ENCODE results near the gene JUN.

JUN gene

DNA sequence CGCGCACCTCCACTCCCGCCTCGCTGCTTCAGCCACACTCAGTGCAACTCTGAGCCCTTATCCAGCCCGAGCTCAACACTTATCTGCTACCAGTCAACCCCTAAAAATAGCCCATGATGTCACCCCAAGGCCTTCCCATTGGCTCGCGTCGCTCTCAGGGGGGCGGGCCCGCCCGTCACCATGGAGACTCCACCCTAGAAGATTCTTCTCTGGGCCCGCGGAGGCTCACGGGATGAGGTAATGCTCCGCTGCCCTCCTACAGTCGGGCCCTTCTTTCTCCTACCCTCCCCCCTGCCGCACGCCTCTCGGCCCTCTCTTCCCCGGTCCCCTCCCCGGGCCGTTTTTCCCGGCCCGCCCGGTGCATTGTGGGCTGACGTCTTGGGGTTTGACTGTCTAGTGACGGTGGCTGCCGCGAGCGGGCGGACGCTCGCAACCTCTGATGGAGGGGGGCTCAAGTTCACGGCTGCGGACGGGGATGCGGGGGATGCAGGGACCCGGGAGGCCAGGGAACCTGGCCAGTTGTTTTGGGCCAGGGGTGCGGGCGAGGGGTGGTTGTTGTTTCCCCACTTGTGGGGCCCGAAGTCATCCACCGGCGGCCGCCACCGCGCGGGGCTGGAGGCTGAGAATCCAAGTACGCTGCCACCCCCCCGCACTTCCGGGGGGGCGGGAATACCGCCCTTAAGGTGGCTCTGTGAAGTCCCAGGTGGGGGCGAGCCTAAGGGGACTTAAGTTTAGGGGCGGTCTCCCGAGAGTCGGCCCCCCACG, at the start of gene JUN:
Gene JUN, minus strand, starts transcription at position 55 of the 765 bp plus-strand sequence. CDS start 977 bp downstream, outside the sequence.
- peak within 1 kb of the TSS; percentile 97 to 100 for H3K27ac ChIP-seq (ENCODE audit: low read depth in 2 of 2, low read length in 2 of 2)
- peak within 1 kb of the TSS; percentile 93 to 95 for H3K4me3 ChIP-seq (ENCODE audit: low read length in 2 of 2)
- peak within 1 kb of the TSS; percentile 99 to 100 for H3K9ac ChIP-seq (ENCODE audit: low read depth in 1 of 2, low read length in 2 of 2)
- H3K27me3 ChIP-seq (ENCODE audit: control insufficient read depth in 2 of 2, insufficient read depth in 2 of 2, low read length in 2 of 2): no peaks in the 10 kb centered on the region
- H3K4me1 ChIP-seq (ENCODE audit: control insufficient read depth in 2 of 2, insufficient read depth in 2 of 2, low read length in 2 of 2): peaks cover 18 to 19% of the 10 kb centered on the region in 2 donors
- H3K36me3 ChIP-seq (ENCODE audit: control insufficient read depth in 2 of 2, insufficient read depth in 2 of 2, low read length in 2 of 2): peaks cover 2 to 13% of the 10 kb centered on the region in 2 donors
- H3K9me3 ChIP-seq (ENCODE audit: control insufficient read depth in 2 of 2, low read length in 2 of 2): no peaks in the 10 kb centered on the region

DNA sequence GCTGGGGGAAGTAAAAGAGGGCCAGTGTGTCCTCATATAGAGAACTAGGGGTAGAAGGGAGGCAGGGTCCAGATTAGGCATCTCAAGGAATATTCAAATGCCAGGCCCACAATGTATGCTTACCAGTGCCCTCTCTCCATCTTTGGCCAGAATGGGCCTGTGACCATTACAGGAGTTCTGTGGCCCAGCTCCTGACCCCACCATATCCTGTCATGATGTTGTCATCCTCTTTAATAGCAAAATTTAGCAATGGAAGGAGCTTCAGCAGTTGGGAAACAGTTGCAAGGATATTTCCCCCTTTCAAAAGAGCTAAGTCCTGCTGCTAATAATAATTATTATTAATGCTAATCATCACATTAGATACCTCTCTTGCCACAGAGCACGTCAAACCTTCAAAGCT, 49.3 kb upstream of the JUN start:
- Histone ChIP-seq H3K9ac (ENCODE audit: low read depth in 1 of 2, low read length in 2 of 2) (no peak overlapping the region), H3K4me1 (ENCODE audit: control insufficient read depth in 2 of 2, insufficient read depth in 2 of 2, low read length in 2 of 2) (no peaks in the 10 kb centered on the region)

DNA sequence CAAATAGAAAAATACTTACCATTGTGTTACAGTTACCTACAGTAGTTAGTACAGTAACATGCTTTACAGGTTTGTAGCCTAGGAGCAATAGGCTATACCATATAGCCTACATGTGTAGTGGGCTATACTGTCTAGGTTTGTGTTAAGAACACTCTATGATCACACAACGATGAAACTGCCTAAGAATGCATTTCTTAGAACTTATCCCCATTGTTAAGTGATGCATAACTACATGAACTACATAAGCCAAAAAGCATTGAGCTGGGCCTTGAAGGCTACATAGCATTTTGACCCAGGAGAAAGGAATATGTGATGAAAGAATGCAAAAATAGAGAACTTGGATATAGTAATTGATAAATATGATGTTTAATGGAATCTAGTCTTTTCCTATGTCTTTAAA, 46.4 kb upstream of the JUN start:
- Histone ChIP-seq H3K9ac (ENCODE audit: low read depth in 1 of 2, low read length in 2 of 2) (no peak overlapping the region), H3K4me3 (ENCODE audit: low read length in 2 of 2) (no peak overlapping the region), H3K27ac (ENCODE audit: low read depth in 2 of 2, low read length in 2 of 2) (no peak overlapping the region), H3K4me1 (ENCODE audit: control insufficient read depth in 2 of 2, insufficient read depth in 2 of 2, low read length in 2 of 2) (peaks cover 0 to 4% of the 10 kb centered on the region in 2 donors), H3K9me3 (ENCODE audit: control insufficient read depth in 2 of 2, low read length in 2 of 2) (no peaks in the 10 kb centered on the region), H3K27me3 (ENCODE audit: control insufficient read depth in 2 of 2, insufficient read depth in 2 of 2, low read length in 2 of 2) (no peaks in the 10 kb centered on the region), H3K36me3 (ENCODE audit: control insufficient read depth in 2 of 2, insufficient read depth in 2 of 2, low read length in 2 of 2) (no peaks in the 10 kb centered on the region)

More for the DNA sequence above, 49.3 kb upstream of the JUN start:
- H3K9me3 ChIP-seq (ENCODE audit: control insufficient read depth in 2 of 2, low read length in 2 of 2): no peaks in the 10 kb centered on the region
- no peak overlapping the region for H3K4me3 ChIP-seq (ENCODE audit: low read length in 2 of 2)
- H3K27ac ChIP-seq (ENCODE audit: low read depth in 2 of 2, low read length in 2 of 2): no peak overlapping the region
- H3K36me3 ChIP-seq (ENCODE audit: control insufficient read depth in 2 of 2, insufficient read depth in 2 of 2, low read length in 2 of 2): no peaks in the 10 kb centered on the region
- H3K27me3 ChIP-seq (ENCODE audit: control insufficient read depth in 2 of 2, insufficient read depth in 2 of 2, low read length in 2 of 2): no peaks in the 10 kb centered on the region

DNA sequence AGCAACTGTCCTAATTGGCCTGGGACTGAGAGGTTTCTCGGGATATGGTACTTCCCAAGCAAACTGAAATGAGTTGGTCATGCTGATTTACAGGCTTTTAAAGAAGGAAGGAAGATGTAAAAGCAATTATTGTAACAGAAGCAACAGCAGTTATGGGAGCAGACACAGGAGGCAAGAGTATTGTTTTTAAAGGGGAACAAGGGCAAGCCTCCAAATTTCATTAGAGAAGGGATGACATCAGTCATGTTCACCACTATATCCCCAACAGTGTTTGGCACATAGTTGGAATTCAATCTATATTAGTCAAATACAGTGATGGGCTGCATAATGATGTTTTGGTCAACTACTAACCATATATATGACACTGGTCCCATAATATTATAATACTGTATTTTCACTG, 46.0 kb upstream of the JUN start:
- no peak overlapping the region for H3K9ac ChIP-seq (ENCODE audit: low read depth in 1 of 2, low read length in 2 of 2)
- peaks cover 0 to 7% of the 10 kb centered on the region in 2 donors for H3K4me1 ChIP-seq (ENCODE audit: control insufficient read depth in 2 of 2, insufficient read depth in 2 of 2, low read length in 2 of 2)
- H3K27ac ChIP-seq (ENCODE audit: low read depth in 2 of 2, low read length in 2 of 2): no peak overlapping the region
- no peaks in the 10 kb centered on the region for H3K36me3 ChIP-seq (ENCODE audit: control insufficient read depth in 2 of 2, insufficient read depth in 2 of 2, low read length in 2 of 2)
- H3K27me3 ChIP-seq (ENCODE audit: control insufficient read depth in 2 of 2, insufficient read depth in 2 of 2, low read length in 2 of 2): no peaks in the 10 kb centered on the region
- no peak overlapping the region for H3K4me3 ChIP-seq (ENCODE audit: low read length in 2 of 2)
- no peaks in the 10 kb centered on the region for H3K9me3 ChIP-seq (ENCODE audit: control insufficient read depth in 2 of 2, low read length in 2 of 2)

DNA sequence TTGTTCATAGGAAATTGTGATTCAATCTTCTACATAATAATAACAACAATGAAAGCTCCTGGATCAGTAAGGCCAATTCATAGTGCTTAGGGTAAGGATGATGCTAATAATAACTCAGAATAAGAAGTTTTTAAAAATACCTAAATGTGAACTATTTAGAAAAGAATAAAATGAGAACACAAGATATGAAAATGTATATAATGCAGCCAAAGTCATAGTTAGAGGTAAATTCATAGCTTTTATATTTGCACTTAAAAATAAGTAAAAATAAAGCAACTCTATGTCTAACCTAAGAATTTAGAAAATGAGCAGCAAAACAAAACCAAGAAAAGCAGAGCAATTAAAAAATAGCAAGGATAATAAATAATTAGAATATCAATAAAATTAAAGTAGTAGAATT, 43.5 kb upstream of the JUN start:
- H3K36me3 ChIP-seq (ENCODE audit: control insufficient read depth in 2 of 2, insufficient read depth in 2 of 2, low read length in 2 of 2): no peaks in the 10 kb centered on the region
- H3K9me3 ChIP-seq (ENCODE audit: control insufficient read depth in 2 of 2, low read length in 2 of 2): no peaks in the 10 kb centered on the region
- H3K4me1 ChIP-seq (ENCODE audit: control insufficient read depth in 2 of 2, insufficient read depth in 2 of 2, low read length in 2 of 2): peaks cover 0 to 19% of the 10 kb centered on the region in 2 donors
- no peaks in the 10 kb centered on the region for H3K27me3 ChIP-seq (ENCODE audit: control insufficient read depth in 2 of 2, insufficient read depth in 2 of 2, low read length in 2 of 2)
- H3K4me3 ChIP-seq (ENCODE audit: low read length in 2 of 2): no peak overlapping the region
- H3K9ac ChIP-seq (ENCODE audit: low read depth in 1 of 2, low read length in 2 of 2): no peak overlapping the region
- no peak overlapping the region for H3K27ac ChIP-seq (ENCODE audit: low read depth in 2 of 2, low read length in 2 of 2)

DNA sequence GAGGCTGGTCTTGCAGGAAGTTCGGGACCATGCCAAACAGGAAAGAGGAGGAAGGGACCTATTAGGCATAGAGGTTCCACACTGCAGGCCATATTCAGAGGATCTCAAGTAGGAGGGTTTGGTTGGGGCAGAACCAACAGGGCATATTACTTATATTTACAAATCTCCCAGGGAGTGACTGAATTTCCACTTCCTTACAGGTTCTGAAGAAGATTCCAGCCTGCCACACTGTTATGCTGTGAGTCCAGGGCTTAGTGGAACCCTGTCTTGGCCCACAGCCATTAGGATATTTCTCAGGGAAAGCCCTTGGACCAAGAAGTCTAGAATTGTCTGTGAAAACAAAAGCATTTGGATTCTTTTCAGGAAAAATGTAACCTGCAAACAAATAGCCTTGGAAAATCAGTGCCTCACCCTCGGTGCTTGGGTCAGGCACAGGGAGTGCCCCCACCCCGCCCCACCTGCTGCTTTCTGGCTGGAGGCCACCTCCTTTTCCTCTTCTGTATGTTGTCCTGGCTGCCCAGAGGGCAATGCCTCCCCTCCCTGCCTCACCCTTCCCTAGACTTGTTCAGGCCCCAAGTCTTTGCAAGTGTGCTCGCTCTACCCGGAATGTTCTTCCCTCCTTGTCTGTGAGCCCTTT, 41.0 kb upstream of the JUN start:
- no peaks in the 10 kb centered on the region for H3K9me3 ChIP-seq (ENCODE audit: control insufficient read depth in 2 of 2, low read length in 2 of 2)
- no peaks in the 10 kb centered on the region for H3K36me3 ChIP-seq (ENCODE audit: control insufficient read depth in 2 of 2, insufficient read depth in 2 of 2, low read length in 2 of 2)
- peak overlapping the region in 1 of 2 donors; percentile 8 for H3K9ac ChIP-seq (ENCODE audit: low read depth in 1 of 2, low read length in 2 of 2)
- H3K4me3 ChIP-seq (ENCODE audit: low read length in 2 of 2): no peak overlapping the region
- peak overlapping the region; percentile 75 to 86 for H3K27ac ChIP-seq (ENCODE audit: low read depth in 2 of 2, low read length in 2 of 2)
- H3K4me1 ChIP-seq (ENCODE audit: control insufficient read depth in 2 of 2, insufficient read depth in 2 of 2, low read length in 2 of 2): peaks cover 0 to 19% of the 10 kb centered on the region in 2 donors
- no peaks in the 10 kb centered on the region for H3K27me3 ChIP-seq (ENCODE audit: control insufficient read depth in 2 of 2, insufficient read depth in 2 of 2, low read length in 2 of 2)

DNA sequence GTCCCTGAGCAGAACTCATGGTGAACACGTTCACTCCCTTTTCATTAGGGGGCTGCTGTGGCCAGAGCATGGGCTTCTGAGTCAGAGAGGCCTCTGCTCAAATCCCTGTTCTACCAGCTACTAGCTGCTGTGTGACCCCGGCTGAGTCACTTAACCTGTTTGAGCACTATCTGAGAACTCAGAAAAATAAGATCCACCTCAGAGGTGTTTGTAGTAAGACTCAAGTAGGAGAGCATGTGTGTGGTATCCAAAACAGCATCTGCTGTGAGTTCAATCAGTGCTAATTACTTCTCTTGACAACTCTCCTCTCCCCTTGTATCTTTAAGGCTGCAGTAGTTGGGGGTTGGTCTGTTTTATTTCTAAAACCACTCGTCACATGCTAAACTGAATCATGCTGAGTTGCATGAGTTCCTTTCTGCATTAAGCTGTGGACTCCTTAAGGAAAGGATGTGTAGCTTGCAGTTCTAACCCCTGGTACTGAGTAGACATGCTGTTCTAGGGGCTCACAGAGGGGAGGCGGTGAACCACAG, 39.7 kb upstream of the JUN start:
- H3K4me1 ChIP-seq (ENCODE audit: control insufficient read depth in 2 of 2, insufficient read depth in 2 of 2, low read length in 2 of 2): peaks cover 0 to 21% of the 10 kb centered on the region in 2 donors

DNA sequence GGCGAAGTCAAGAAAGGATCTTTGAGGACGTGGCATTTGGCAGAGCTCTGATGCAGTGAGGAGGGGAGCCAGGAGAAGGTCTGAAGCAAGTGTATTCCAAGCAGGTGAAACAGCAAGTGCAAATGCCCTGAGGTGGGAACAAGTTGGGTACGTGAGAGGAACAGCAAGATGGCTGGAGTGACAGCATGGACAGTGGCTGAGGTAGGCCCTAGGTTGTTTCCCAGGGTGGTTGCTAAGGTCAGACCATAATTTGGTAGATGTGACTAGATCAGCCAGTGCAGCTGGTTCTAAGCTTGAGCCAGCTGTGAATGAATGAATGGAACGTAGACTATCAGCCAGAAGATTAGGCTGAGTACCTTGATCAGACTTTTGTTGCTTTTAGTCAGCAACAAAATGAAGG, 37.5 kb upstream of the JUN start:
- H3K9ac ChIP-seq (ENCODE audit: low read depth in 1 of 2, low read length in 2 of 2): no peak overlapping the region
- no peak overlapping the region for H3K4me3 ChIP-seq (ENCODE audit: low read length in 2 of 2)
- no peaks in the 10 kb centered on the region for H3K36me3 ChIP-seq (ENCODE audit: control insufficient read depth in 2 of 2, insufficient read depth in 2 of 2, low read length in 2 of 2)
- peaks cover 7 to 28% of the 10 kb centered on the region in 2 donors for H3K4me1 ChIP-seq (ENCODE audit: control insufficient read depth in 2 of 2, insufficient read depth in 2 of 2, low read length in 2 of 2)
- no peaks in the 10 kb centered on the region for H3K9me3 ChIP-seq (ENCODE audit: control insufficient read depth in 2 of 2, low read length in 2 of 2)
- no peak overlapping the region for H3K27ac ChIP-seq (ENCODE audit: low read depth in 2 of 2, low read length in 2 of 2)
- no peaks in the 10 kb centered on the region for H3K27me3 ChIP-seq (ENCODE audit: control insufficient read depth in 2 of 2, insufficient read depth in 2 of 2, low read length in 2 of 2)

More for the DNA sequence above, 39.7 kb upstream of the JUN start:
- Histone ChIP-seq H3K27ac (ENCODE audit: low read depth in 2 of 2, low read length in 2 of 2) (peak overlapping the region in 1 of 2 donors; percentile 86), H3K4me3 (ENCODE audit: low read length in 2 of 2) (no peak overlapping the region), H3K9me3 (ENCODE audit: control insufficient read depth in 2 of 2, low read length in 2 of 2) (no peaks in the 10 kb centered on the region), H3K36me3 (ENCODE audit: control insufficient read depth in 2 of 2, insufficient read depth in 2 of 2, low read length in 2 of 2) (no peaks in the 10 kb centered on the region), H3K9ac (ENCODE audit: low read depth in 1 of 2, low read length in 2 of 2) (no peak overlapping the region), H3K27me3 (ENCODE audit: control insufficient read depth in 2 of 2, insufficient read depth in 2 of 2, low read length in 2 of 2) (no peaks in the 10 kb centered on the region)

DNA sequence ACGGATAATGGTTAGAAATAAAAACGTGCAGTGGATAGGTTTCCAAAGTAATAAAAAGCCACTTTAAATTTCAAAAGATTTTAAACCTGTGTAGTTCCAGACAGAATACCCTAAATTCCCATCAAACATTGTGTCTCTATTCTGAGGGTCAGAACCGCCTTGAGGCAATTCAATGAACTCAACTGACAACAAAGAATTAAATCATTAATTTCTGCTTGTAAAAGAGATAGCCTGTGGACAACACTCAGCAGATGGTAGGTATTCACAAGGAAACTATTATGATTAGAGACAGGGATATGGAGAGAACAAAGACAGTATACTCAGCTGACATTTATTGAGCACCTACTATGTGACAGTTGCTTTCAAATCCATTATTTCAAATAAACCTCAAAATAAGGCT, 35.1 kb upstream of the JUN start:
- no peaks in the 10 kb centered on the region for H3K27me3 ChIP-seq (ENCODE audit: control insufficient read depth in 2 of 2, insufficient read depth in 2 of 2, low read length in 2 of 2)
- no peak overlapping the region for H3K9ac ChIP-seq (ENCODE audit: low read depth in 1 of 2, low read length in 2 of 2)
- H3K27ac ChIP-seq (ENCODE audit: low read depth in 2 of 2, low read length in 2 of 2): no peak overlapping the region
- no peaks in the 10 kb centered on the region for H3K36me3 ChIP-seq (ENCODE audit: control insufficient read depth in 2 of 2, insufficient read depth in 2 of 2, low read length in 2 of 2)
- H3K9me3 ChIP-seq (ENCODE audit: control insufficient read depth in 2 of 2, low read length in 2 of 2): no peaks in the 10 kb centered on the region
- no peak overlapping the region for H3K4me3 ChIP-seq (ENCODE audit: low read length in 2 of 2)
- H3K4me1 ChIP-seq (ENCODE audit: control insufficient read depth in 2 of 2, insufficient read depth in 2 of 2, low read length in 2 of 2): peaks cover 17 to 26% of the 10 kb centered on the region in 2 donors

DNA sequence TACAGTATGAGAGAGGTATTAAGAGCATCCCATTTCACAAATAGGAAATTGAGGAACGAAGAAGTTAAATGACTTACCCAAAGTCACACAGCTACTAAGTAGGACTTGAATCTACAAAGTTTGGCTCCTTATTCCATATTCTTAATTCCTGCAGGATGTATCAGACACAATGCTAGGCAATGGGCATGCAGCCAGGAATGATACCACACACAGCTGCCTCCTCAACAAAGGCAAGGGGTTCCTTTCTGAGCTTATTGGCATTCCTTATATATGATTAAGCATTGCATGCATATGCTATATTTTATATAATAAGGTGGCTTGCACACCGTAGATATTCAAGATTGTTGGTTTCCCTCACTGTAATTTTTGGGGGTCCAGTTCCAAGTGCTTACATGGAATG, 34.2 kb upstream of the JUN start:
- no peaks in the 10 kb centered on the region for H3K27me3 ChIP-seq (ENCODE audit: control insufficient read depth in 2 of 2, insufficient read depth in 2 of 2, low read length in 2 of 2)
- H3K9ac ChIP-seq (ENCODE audit: low read depth in 1 of 2, low read length in 2 of 2): no peak overlapping the region
- H3K4me3 ChIP-seq (ENCODE audit: low read length in 2 of 2): no peak overlapping the region
- H3K9me3 ChIP-seq (ENCODE audit: control insufficient read depth in 2 of 2, low read length in 2 of 2): no peaks in the 10 kb centered on the region
- H3K4me1 ChIP-seq (ENCODE audit: control insufficient read depth in 2 of 2, insufficient read depth in 2 of 2, low read length in 2 of 2): peaks cover 21 to 29% of the 10 kb centered on the region in 2 donors
- H3K36me3 ChIP-seq (ENCODE audit: control insufficient read depth in 2 of 2, insufficient read depth in 2 of 2, low read length in 2 of 2): no peaks in the 10 kb centered on the region
- no peak overlapping the region for H3K27ac ChIP-seq (ENCODE audit: low read depth in 2 of 2, low read length in 2 of 2)
